NCI-H1105 treated with DMSO at 0.1 percent for 48 hours (cell line): ENCODE data around the gene KCND3.
A peak's percentile ranks its signal among the peaks of the same experiment; 100 is the strongest.

Experiments
- DNase-seq: peaks from one replicate; lab custom pipeline; 2025; lab: John Stamatoyannopoulos, UW

The KCND3 gene

DNA sequence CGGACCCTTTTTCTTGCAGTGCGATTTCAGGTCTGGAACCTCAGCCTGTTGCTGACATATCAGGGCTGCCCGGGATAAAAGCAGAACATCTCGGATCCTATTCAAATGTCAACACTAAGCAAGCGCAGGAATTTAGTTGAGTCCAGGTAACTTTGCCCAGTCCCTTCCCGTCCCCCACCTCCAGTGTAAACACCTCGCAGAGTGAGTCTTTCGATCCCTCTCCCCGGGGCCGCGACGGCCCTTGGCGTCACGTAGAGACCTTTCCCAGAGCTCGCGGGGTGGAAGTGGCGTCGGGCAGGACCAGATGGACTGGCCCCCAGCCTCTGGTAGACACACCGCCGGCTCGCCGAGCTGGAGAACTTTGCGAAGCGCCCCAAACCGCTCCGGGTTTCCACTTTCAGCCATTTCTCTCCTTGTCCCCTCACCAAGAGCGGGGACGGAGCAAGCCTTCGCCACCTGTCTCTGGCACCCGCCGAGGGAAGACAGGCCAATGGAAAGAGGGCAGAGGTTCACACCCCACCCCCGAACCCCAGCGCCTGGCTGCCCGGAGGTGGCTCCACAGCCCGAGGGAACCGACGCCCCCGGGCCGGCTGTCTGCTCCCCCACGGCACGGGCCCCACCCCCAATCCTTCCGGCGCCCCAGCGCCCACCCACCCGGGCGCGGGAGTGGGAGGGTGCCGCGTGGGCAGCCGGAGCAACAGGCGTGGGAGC lies 570 bp downstream of the KCND3 start:
- DNase-seq, result no peak

DNA sequence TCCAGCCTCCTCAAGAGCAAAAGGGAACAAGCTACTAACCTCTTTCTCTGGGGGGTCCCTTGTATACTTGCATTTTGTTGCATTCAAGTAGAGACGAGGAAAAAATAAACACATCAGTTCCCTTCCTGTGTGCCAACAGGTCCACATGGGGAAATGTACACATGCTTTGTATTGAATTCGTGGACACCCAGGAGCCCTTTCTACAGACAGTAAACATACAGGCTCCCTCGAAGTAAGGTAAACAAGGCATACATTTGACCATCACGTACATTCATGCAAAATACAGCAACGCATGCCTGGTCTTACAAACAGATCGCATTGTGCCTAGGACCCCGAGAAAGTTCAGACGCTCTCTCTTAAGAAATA lies 1.1 kb downstream of the KCND3 start:
- no peak for DNase-seq

DNA sequence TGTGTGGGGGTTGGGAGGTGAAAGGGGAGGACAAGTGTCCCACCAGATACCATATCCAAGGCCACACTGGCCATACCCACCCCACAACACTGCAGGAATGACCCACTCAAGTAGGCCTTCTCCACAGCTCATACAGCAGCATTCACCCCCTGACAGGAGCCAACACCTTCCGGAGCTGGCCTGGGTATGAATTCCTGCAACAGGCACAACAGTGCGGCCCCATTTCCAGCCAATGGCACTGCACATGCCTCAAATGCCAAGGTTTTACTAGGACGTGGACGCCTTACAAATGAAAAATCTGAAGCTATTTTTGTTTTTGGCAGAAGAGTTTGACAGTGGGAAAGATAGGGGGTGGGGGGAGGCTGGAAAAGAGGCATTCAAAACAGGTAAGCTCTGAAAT lies 2.0 kb downstream of the KCND3 start:
- no peak for DNase-seq

DNA sequence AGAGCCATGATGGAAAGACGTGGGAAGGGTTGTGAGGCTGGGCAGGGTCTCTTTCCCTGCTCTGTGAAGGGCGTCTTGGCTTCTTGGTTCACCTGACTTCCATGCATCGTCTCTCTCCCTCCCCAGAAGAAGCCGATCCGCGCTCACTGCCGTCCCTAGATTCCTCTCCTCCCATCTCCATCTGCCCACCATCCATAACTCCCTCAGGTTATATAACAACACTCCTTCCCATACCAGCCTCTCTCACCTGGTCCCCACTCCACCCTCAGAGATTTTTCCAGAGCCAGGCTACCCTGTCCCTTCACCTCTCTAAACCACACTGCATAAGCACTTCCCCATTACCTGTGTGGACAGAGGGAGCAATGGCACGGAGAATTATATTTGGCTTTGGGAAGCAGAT lies 6.0 kb downstream of the KCND3 start:
- DNase-seq, result no peak

DNA sequence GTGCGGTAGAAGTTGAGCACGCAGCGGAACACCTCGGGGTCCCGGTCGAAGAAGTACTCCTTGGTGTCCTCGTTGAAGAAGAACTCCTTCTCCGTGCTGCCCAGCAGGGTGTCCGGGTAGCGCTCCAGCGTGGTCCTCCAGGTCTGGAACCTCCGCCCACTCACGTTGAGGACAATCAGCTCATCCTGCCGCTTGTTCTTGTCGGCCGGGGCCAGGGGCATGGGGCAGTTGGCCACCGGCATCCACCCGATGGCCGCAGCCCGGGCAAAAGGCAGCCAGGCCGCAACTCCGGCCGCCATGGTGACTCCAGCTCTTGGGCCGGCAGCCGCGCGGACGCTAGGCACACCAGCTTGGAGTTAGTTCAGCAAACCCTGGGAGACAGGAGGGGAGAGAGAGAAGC lies 7.0 kb downstream of the KCND3 start:
- no peak for DNase-seq

DNA sequence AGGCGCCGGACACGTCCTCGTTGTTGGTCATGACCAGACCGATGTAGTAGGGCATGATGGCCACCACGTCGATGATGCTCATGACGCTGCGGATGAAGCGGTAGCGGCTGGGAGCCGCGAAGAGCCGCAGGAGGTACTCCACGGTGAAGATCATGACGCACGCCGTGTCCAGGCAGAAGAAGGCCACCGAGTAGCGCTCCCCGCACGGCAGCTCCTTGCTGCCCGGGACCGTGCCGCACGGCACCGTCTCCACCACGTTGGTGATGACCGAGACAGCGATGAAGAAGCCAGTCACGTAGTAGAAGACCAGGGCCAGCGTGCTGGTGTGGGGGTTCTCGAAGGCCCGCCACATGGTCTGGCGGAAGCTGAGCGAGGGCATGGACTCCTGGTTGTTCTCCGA lies 7.6 kb downstream of the KCND3 start:
- DNase-seq, result no peak

DNA sequence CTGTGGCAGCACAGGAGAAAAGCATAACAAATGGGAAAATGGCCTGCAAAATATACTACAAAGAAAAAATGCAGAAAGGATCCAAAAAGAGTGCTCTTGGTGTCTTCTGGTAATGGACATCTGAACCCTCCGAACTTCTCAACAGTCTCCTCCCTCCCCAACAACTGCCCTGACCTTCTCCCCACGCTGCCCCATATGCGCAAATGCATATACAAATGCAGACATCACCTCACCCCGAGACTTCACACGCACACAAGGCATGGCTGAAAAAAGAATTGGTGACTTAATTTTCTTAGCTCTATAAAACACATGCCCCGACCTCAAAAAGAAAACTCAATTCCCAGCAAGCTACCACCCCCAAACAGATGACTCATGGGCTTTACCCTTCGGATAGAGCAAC lies 8.4 kb downstream of the KCND3 start:
- DNase-seq, result no peak

DNA sequence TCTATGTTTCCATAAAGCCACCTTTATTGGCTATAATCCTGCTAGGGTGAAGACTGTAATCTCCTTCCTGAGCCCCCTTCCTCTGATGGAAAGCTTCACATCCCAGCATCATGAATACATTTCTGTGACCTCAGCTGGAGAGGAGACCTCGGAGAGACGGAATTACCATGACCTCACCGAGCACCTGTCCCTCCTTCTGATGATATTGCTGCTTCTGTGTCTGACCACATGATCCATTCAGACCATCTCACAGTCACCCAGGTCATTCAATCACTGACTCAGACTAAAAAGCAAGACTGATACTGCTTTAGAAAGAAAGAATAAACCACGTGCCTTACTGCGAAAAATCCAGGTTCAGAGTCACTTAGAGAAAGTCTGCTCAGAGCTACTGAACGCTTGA lies 8.8 kb downstream of the KCND3 start:
- DNase-seq, result no peak

DNA sequence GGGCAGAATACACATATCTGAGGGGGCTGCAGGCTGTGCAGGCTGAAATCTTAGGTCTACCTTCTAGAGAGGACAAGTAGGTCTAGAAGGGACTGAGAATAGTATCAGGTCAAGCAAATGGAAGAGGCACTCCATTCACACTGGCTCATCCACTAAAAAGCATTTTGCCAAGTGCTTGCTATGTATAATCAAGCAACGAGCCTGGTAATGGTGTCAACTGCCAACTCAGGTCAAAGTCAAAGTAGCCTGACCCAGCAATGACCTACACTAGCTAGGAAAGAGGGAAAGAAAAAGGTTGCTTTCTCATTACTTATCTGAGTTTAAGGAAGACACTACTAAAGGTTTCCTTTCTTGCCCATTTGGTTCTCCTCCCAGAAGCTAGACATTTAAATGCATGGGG lies 10.8 kb downstream of the KCND3 start:
- DNase-seq, result no peak

DNA sequence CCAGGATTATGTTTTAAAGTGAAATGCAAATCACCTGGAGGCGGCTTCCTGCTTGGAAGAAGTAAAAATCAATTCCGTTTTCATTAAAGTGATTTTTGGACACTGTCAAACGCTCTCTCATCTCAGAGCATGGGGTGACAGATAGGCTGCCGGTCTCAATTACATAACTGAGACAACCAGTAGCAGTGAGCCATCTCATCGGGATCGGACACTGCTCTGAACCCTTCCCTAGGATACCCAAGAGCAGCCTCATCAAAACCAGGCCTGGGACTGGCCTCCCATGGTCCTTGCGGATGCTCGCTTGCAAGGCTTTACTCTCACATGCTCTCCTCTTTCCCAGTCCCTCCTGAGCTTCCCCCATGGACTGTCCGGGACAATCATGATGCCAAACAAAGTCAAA lies 12.1 kb downstream of the KCND3 start:
- DNase-seq, result no peak

DNA sequence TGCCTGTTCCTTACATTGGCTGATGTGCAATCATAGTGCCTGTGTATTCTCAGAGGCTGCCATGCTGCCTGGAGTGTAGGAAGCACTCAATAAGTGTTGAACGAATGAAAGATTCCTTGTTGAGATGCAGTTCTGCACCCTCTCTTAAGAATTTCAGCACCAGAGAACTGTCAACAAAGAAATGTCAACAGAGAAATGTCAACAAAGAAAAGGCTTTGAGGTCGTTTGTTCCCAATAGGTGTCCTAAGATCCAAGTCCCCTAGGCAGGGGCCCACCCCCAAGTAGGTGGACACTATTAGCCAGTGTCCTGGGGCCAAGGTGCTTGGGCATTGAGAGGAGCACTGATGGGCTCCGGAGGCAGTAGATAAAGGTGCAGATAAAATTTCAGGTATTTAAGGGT lies 12.6 kb downstream of the KCND3 start:
- no peak for DNase-seq

DNA sequence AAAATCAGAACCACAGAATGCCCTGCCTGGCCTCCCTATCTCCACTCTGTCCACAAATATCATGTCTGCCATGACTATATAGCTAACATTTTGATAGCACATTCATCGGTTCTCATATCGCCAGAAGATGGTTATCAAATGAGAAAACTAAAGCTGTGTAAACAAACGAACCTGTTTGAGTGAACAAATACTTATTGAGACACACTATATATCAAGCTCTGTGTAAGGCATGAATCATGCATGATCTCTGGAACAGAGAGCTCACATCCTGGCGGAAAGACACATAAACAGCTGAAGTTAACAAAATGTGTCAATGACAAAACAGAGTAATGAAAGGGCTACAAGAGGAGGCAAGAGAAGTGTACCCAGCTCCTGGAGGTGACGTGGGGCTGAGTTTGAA lies 13.1 kb downstream of the KCND3 start:
- DNase-seq, result peak; percentile 12

DNA sequence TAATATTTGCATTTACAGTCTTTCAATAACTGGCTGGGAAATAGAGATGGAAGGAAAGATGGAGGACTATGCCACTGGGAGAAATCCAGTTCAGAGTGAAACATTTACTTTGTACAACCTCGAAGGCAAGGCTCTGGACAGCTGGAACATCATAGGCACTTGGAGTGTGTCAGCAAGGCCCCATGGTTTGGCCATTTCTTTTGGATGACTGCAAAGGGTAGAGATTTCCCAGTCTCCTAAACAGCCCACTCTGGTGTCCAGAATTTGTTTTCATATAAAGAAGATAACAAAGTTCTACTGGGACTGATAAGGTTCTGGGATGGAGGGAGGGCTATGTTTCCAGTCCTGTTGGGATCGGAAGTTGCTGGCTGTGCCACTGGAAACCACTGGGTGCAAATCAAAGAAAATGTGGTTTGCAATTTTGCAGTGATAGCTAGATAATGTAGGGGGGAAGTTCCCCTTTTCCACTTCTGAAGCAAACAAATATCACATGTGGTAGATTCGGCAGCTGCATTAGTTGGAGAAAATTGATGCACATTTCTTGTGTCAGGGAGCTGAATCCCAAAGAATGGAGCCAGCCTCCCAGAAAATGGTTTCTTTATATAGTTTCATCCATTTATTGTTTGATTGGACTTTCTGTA lies 16.2 kb downstream of the KCND3 start:
- no peak for DNase-seq

DNA sequence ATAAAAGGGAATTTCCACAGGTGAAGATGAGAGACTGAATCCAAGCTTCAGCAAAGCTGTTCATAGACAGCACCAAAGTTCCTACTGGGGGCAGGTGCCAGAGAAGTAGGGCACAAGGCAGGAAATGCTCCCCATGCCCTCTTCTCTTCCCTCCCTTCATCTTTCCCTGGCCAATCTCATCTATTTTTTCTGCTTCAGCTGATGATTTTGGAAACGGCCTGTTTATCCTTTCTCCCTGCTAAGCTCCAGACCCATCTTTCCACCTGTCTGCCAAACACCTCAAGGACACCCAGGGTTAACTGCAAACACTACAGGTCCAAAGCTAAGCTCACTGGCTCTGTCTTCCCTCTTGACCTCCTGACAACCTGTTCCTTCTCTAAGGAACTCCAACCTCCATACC lies 18.1 kb downstream of the KCND3 start:
- DNase-seq, result no peak

DNA sequence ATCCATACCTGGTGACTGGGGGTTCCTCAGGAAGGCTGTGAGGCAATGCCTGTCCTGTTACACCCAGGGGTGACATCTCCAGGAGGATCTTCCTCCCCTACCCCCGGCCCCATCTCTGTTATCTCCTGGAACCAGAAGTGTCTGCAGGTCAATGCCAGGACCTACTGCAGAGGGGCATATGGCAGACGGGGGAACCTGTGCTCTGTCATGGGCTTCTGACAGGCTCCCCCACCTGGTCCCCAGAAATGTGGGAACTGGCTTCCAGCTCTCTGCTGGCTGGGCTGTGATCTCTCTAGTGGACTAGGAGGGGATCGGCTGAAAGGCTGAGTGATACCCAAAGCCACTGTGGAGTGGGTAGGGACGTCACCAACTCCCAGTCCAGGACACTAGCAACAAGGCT lies 21.0 kb downstream of the KCND3 start:
- no peak for DNase-seq

DNA sequence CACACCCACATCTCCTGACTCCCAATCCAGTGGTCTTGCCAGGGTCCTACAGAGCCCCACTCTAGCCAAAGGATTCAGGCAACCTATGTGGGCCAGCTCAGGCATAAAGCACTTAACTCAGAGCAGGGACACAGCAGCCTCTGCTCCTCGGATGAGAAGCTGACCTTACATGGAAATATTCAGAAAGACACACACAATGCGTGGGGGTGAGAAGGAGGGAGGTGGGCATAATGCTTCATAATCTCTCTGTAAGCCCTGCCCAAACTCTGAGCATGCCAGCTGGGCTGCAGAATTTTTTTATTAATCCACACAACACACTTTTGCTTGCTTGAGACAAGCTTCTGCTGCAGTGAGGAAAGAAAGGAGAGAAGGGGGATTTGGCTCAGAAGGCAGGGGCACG lies 21.6 kb downstream of the KCND3 start:
- no peak for DNase-seq

DNA sequence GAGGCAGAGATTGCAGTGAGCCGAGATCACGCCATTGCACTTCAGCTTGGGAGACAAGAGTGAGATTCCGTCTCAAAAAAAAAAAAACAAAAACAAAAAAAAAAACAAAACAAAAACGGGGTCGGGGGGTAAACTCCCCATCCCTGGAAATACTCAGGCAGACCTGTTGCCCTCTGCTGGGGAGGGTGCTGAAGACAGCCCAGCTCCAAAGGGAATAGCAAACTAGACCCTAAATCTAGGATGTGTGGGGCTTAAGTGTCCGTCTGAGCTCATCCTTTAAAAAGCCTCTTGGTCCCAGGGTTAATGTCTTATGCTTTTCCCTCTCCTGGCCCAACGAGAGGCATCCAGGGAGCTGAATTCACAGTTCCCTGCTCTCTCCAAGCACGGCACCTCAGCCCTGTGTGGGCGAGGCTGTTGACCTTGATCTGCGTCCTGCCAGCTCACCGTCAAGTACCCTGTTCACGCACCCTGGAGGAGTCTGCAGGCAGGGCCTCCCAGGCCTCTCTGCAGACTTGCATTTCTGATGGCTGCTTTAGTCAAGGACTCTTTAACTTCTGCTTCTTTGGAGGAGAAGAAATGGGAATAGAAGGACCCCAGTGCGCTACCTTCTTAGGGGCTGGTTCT lies 22.3 kb downstream of the KCND3 start:
- DNase-seq, result no peak

DNA sequence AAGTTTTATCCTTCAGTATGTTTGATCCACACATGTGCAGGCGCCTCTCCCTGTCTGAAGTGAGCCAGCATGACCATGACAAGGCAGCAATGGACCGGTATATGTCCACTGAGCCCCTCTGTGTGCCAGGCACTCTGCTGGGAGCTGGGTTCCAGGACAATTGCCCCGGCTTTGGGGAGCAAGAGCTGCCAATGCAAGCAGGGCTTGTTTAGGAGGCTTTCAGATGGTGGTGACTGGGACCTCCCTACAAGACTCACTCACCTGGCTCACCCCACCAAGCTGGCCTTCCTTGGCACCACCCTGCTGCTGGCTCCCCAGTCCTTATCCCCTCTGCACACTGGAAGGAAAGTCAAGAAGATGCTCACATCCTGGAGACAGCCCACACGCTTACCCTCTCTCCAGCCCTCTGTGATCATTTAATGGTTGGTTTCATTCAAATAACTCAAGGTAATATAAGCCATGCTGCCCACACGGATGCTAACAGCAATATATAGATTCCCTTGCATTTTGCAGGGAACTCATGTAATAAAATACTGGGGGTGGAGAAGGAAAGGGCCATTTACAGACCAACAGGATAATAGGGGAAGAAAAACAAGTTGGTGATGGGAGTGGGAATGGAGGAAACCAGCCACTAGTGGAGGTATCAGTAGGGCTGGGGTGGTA lies 23.6 kb downstream of the KCND3 start:
- no peak for DNase-seq

DNA sequence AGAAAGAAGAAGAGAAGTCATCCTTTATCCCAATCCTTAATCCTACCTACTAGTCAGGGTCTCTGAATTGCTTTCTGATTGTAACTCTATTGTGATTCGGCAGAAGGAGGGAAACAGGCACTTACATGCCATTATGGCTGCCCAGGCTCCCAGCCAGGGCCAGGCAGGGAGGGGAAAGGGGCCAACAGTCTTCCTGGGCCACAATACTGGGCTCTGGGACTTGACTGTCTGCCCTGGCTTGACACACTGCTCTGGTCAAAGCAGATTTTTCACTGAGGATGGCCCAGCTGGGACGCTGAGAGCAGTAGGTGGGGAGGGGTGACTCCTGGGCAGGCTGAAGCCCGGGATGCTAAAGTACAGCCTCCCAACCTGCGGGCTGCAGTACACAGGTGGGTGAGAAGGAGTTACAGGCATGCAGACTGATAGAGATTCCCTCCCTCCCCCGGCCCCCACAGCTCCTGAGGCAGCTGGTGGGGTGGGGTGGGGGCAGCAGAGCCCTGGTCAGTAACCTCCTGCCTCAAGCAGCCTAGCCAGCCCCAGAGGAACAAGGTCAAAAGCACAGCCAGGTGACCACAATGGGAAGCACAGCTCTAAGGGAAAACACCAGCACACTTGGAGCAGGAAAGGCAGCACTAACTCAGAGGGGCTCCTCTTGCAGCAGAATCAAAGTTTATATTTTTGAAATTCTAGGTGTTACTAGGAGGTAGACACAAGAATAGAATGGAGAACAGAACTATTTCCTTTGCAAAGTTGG lies 25.3 kb downstream of the KCND3 start:
- peak; percentile 38 for DNase-seq

DNA sequence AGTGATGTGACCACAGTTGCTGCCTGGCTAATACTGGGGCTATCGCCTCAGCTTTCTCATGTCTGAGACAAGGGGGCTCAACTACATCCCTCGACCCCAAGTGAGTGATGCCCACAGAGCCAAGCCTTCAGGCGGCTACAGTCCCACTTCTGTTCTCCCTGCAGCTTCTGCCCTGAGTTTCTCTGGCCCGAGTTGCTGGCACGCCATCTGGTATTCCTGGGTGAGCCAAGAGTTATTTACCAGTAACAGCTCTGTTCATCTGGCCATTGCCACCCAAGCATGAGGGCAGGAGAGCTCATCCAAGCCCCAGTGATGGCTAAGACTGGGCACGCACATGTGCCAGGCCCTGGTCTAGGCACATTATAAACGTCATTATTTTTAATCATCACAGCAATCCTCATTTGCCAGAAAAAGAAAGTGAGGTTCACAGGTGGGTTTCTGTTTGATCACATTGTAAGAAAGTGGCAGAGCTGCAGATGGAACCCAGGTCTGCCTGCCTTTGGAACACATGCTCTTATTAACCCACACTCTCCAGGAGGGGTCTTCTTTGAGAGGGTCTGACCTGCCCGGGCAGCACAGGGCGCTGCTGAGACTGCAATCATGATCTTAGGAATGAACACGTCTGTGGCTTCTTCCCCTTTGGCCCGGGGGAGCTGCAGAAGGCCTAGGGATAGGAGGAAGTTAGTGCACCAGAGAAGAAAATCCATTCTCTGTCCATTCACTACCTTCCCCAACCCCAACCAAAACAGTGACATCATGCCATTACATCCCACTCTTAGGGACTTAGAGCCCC lies 27.5 kb downstream of the KCND3 start:
- no peak for DNase-seq

DNA sequence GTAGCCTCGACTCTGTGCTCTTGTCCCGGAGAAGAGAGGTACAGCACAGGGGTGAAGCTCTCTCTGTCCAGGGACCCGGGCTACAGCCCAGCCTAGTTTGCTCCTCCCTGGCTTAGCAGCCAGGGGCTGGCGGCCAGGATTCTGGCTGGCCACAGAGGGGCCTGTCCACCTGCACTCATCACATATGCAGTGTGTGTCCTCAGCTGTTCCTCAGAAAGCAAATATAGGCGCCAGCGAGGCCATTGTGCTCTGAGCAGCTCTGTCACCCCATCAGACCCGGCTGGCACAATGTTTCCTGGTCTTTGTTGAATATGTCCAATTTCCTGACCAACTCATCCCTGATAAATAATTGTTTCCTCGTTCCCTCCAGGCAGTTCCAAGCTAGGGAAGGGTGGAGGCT lies 28.5 kb downstream of the KCND3 start:
- DNase-seq, result no peak

DNA sequence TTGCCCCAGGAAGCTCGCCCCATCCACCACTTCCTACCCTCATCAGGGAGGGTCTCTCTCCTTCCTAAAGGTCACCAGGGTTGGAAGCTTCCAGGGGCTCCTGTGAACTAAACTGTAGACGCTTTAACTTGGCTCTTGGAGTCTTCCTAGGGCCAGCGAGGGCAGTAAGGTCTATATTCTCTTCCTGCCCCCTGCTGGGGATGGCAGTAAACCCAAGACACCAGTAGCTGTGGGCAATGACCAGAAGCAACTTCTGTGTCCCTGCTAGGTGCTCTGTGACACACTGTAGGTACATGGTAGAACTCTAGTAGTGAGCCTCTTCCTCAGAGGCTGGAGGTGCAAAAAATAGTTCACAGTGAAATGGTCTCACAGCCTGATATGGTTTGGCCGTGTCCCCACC lies 30.0 kb downstream of the KCND3 start:
- no peak for DNase-seq
